ENCODE data around the gene HHLA2.

The HHLA2 gene

GRCh38 chr3:108381529-108382140 is 85.3 kb downstream of the HHLA2 start:
- DNase-seq (ENCODE audit: extremely low read depth, insufficient read length) = no peak
- no peak for TF ChIP-seq CTCF (IDR thresholded peaks at IDR 0.05; ENCODE audit: insufficient read depth, low read length, poor library complexity, severe bottlenecking)
- H3K36me3 ChIP-seq (ENCODE audit: control insufficient read depth, insufficient read depth, low read length) = no peaks in the 10 kb centered on the region
- no peak overlapping the region for H3K4me3 ChIP-seq (replicated peaks; ENCODE audit: low read depth, low read length)
- no peaks in the 10 kb centered on the region for H3K27me3 ChIP-seq (replicated peaks; ENCODE audit: control insufficient read depth, insufficient read depth, low read length)

GRCh38 chr3:108383306-108383705 is 87.0 kb downstream of the HHLA2 start:
- no peak for TF ChIP-seq CTCF (IDR thresholded peaks at IDR 0.05; ENCODE audit: insufficient read depth, low read length, poor library complexity, severe bottlenecking)
- no peak overlapping the region for H3K4me3 ChIP-seq (replicated peaks; ENCODE audit: low read depth, low read length)
- DNase-seq (ENCODE audit: extremely low read depth, insufficient read length) = no peak

GRCh38 chr3:108387063-108387462 is 90.7 kb downstream of the HHLA2 start:
- Histone ChIP-seq H3K36me3 (ENCODE audit: control insufficient read depth, insufficient read depth, low read length) (no peaks in the 10 kb centered on the region), H3K27me3 (replicated peaks; ENCODE audit: control insufficient read depth, insufficient read depth, low read length) (no peaks in the 10 kb centered on the region), H3K4me3 (replicated peaks; ENCODE audit: low read depth, low read length) (no peak overlapping the region)
- no peak for DNase-seq (ENCODE audit: extremely low read depth, insufficient read length)
- TF ChIP-seq CTCF (IDR thresholded peaks at IDR 0.05; ENCODE audit: insufficient read depth, low read length, poor library complexity, severe bottlenecking) = no peak

More at GRCh38 chr3:108383306-108383705, 87.0 kb downstream of the HHLA2 start:
- Histone ChIP-seq H3K27me3 (replicated peaks; ENCODE audit: control insufficient read depth, insufficient read depth, low read length) (no peaks in the 10 kb centered on the region), H3K36me3 (ENCODE audit: control insufficient read depth, insufficient read depth, low read length) (no peaks in the 10 kb centered on the region)

GRCh38 chr3:108388136-108389132 is 92.1 kb downstream of the HHLA2 start:
- Histone ChIP-seq H3K27me3 (replicated peaks; ENCODE audit: control insufficient read depth, insufficient read depth, low read length) (no peaks in the 10 kb centered on the region), H3K36me3 (ENCODE audit: control insufficient read depth, insufficient read depth, low read length) (no peaks in the 10 kb centered on the region), H3K4me3 (replicated peaks; ENCODE audit: low read depth, low read length) (peak overlapping the region; percentile 35)
- DNase-seq (ENCODE audit: extremely low read depth, insufficient read length) = peak; percentile 70
- TF ChIP-seq CTCF (IDR thresholded peaks at IDR 0.05; ENCODE audit: insufficient read depth, low read length, poor library complexity, severe bottlenecking) = no peak

GRCh38 chr3:108389372-108389771 is 93.0 kb downstream of the HHLA2 start:
- TF ChIP-seq CTCF (IDR thresholded peaks at IDR 0.05; ENCODE audit: insufficient read depth, low read length, poor library complexity, severe bottlenecking) = no peak
- DNase-seq (ENCODE audit: extremely low read depth, insufficient read length) = no peak
- H3K4me3 ChIP-seq (replicated peaks; ENCODE audit: low read depth, low read length) = no peak overlapping the region

More at GRCh38 chr3:108389372-108389771, 93.0 kb downstream of the HHLA2 start:
- no peaks in the 10 kb centered on the region for H3K27me3 ChIP-seq (replicated peaks; ENCODE audit: control insufficient read depth, insufficient read depth, low read length)
- no peaks in the 10 kb centered on the region for H3K36me3 ChIP-seq (ENCODE audit: control insufficient read depth, insufficient read depth, low read length)
